ENCODE measurements around the gene ST3GAL6. TPM values are rescaled to one million over a fixed set of nuclear protein-coding genes. Genes with fewer than 3 reads are reported as not detected.

The ST3GAL6 gene
- total RNA-seq, 1 donor from 2014 or later: 46.8 TPM

- Mint-ChIP-seq H3K27ac (no peak overlapping the region), H3K9me3 (ENCODE audit: low read depth) (no peaks in the 10 kb centered on the region), H3K36me3 (ENCODE audit: insufficient read depth) (peaks cover 43% of the 10 kb centered on the region), H3K27me3 (no peaks in the 10 kb centered on the region), H3K4me3 (ENCODE audit: low read depth) (no peak overlapping the region), H3K4me1 (ENCODE audit: low read depth) (peaks cover 13% of the 10 kb centered on the region)
- DNase-seq (ENCODE audit: low spot score, unreplicated experiment): no peak
- no peak for TF ChIP-seq CTCF (IDR thresholded peaks at IDR 0.05; ENCODE audit: unreplicated experiment)
These were observed 43.4 kb downstream of the ST3GAL6 start for GRCh38 chr3:98806521-98806920.

- Mint-ChIP-seq H3K4me1 (ENCODE audit: low read depth) (peaks cover 13% of the 10 kb centered on the region), H3K4me3 (ENCODE audit: low read depth) (no peak overlapping the region), H3K27ac (no peak overlapping the region), H3K27me3 (no peaks in the 10 kb centered on the region), H3K9me3 (ENCODE audit: low read depth) (no peaks in the 10 kb centered on the region), H3K36me3 (ENCODE audit: insufficient read depth) (peaks cover 42% of the 10 kb centered on the region)
- DNase-seq (ENCODE audit: low spot score, unreplicated experiment): no peak
- no peak for TF ChIP-seq CTCF (IDR thresholded peaks at IDR 0.05; ENCODE audit: unreplicated experiment)
These were observed 43.9 kb downstream of the ST3GAL6 start for GRCh38 chr3:98807011-98807410.

GRCh38 chr3:98807561-98807960 is 44.4 kb downstream of the ST3GAL6 start:
- no peaks in the 10 kb centered on the region for H3K9me3 Mint-ChIP-seq (ENCODE audit: low read depth)
- H3K4me1 Mint-ChIP-seq (ENCODE audit: low read depth): peaks cover 13% of the 10 kb centered on the region
- no peak for DNase-seq (ENCODE audit: low spot score, unreplicated experiment)
- no peaks in the 10 kb centered on the region for H3K27me3 Mint-ChIP-seq
- H3K4me3 Mint-ChIP-seq (ENCODE audit: low read depth): no peak overlapping the region
- no peak overlapping the region for H3K27ac Mint-ChIP-seq
- peaks cover 38% of the 10 kb centered on the region for H3K36me3 Mint-ChIP-seq (ENCODE audit: insufficient read depth)
- no peak for TF ChIP-seq CTCF (IDR thresholded peaks at IDR 0.05; ENCODE audit: unreplicated experiment)

- DNase-seq (ENCODE audit: low spot score, unreplicated experiment): no peak
- peaks cover 13% of the 10 kb centered on the region for H3K4me1 Mint-ChIP-seq (ENCODE audit: low read depth)
- no peak for TF ChIP-seq CTCF (IDR thresholded peaks at IDR 0.05; ENCODE audit: unreplicated experiment)
- no peaks in the 10 kb centered on the region for H3K27me3 Mint-ChIP-seq
- H3K36me3 Mint-ChIP-seq (ENCODE audit: insufficient read depth): peaks cover 35% of the 10 kb centered on the region
- H3K4me3 Mint-ChIP-seq (ENCODE audit: low read depth): no peak overlapping the region
- no peak overlapping the region for H3K27ac Mint-ChIP-seq
- no peaks in the 10 kb centered on the region for H3K9me3 Mint-ChIP-seq (ENCODE audit: low read depth)
These were observed 44.9 kb downstream of the ST3GAL6 start for GRCh38 chr3:98808071-98808470.

GRCh38 chr3:98809557-98809956 is 46.4 kb downstream of the ST3GAL6 start:
- no peak for TF ChIP-seq CTCF (IDR thresholded peaks at IDR 0.05; ENCODE audit: unreplicated experiment)
- DNase-seq (ENCODE audit: low spot score, unreplicated experiment): no peak
- peaks cover 27% of the 10 kb centered on the region for H3K36me3 Mint-ChIP-seq (ENCODE audit: insufficient read depth)
- H3K9me3 Mint-ChIP-seq (ENCODE audit: low read depth): no peaks in the 10 kb centered on the region
- H3K4me1 Mint-ChIP-seq (ENCODE audit: low read depth): peaks cover 13% of the 10 kb centered on the region
- no peak overlapping the region for H3K4me3 Mint-ChIP-seq (ENCODE audit: low read depth)
- no peaks in the 10 kb centered on the region for H3K27me3 Mint-ChIP-seq
- no peak overlapping the region for H3K27ac Mint-ChIP-seq
